Cardiac muscle cell (in vitro differentiated cells and primary cell): ENCODE results near the gene NFKBIZ. TPM values are rescaled to one million over a fixed set of nuclear protein-coding genes. Genes with fewer than 3 reads are reported as not detected.

Experiments
- DNase-seq, 2 donors: peaks; one replicate each; pipeline versions ENCODE4 v3.0.0 to v3.0.0-alpha.2; 2010 to 2017; ENCODE audit warnings: low read depth in 1 of 2, low spot score in 1 of 2
- H3K27ac ChIP-seq: fragments of 200-600 bp; sonication (generic); 2 replicates; pipeline ENCODE4 v1.5.1; 2016
- H3K27me3 ChIP-seq: fragments of 200-600 bp; sonication (generic); 2 replicates; pipeline ENCODE4 v1.6.0; 2016; ENCODE audit warnings: control low read depth
- H3K36me3 ChIP-seq: fragments of 200-600 bp; sonication (generic); 2 replicates; pipeline ENCODE4 v1.5.1; 2016; ENCODE audit warnings: control low read depth
- H3K4me1 ChIP-seq: fragments of 200-600 bp; sonication (generic); 2 replicates; pipeline ENCODE4 v1.8.1; 2017; ENCODE audit warnings: low read depth, mild to moderate bottlenecking, mixed run types
- H3K4me3 ChIP-seq: fragments of 200-600 bp; sonication (generic); 2 replicates; pipeline ENCODE4 v1.5.1; 2016; ENCODE audit warnings: mild to moderate bottlenecking
- H3K9me3 ChIP-seq: fragments of 200-600 bp; sonication (generic); 2 replicates; pipeline ENCODE4 v1.5.1; 2017; ENCODE audit warnings: low read depth, mild to moderate bottlenecking, control low read depth
- CTCF ChIP-seq: IDR thresholded peaks from 2 replicates; pipeline ENCODE4 v1.5.1; 2012; ENCODE audit warnings: low read depth, mild to moderate bottlenecking, low read length
- polyA plus RNA-seq: library from polyadenylated mRNA; unstranded; fragments of >200 nt; fragmentation: Nextera tagmentation; extraction: Ambion mirVana; gene quantifications from 2 replicates; pipeline ENCODE4 v1.2.1, GENCODE V29; 2016
- total RNA-seq: library from RNA; depleted of rRNA; stranded (reverse); fragments of >200 nt; gene quantifications from 2 replicates; pipeline ENCODE4 v1.2.3, GENCODE V29; 2016

Gene NFKBIZ
- total and polyA plus RNA-seq, 2 experiments from 2014 or later: 15.4 to 86.5 TPM

- Histone ChIP-seq H3K36me3 (peaks cover 15% of the 10 kb centered on the region), H3K27ac (peak overlapping the region; percentile 93), H3K9me3 (no peaks in the 10 kb centered on the region), H3K27me3 (no peaks in the 10 kb centered on the region), H3K4me3 (peak overlapping the region; percentile 97), H3K4me1 (peaks cover 14% of the 10 kb centered on the region)
- DNase-seq: no peak
- no peak for TF ChIP-seq CTCF
Observed at GRCh38 chr3:101848326-101848725, 988 bp upstream of the NFKBIZ start.

- peak in 1 of 2 donors; percentile 52 for DNase-seq
- H3K4me1 ChIP-seq: peaks cover 14% of the 10 kb centered on the region
Observed at GRCh38 chr3:101849714-101850245, 466 bp downstream of the NFKBIZ start.

GRCh38 chr3:101850246-101851051, 1.1 kb downstream of the NFKBIZ start:
- Histone ChIP-seq H3K4me1 (peaks cover 14% of the 10 kb centered on the region), H3K27me3 (no peaks in the 10 kb centered on the region), H3K4me3 (peak overlapping the region; percentile 97), H3K27ac (peak overlapping the region; percentile 93), H3K36me3 (peaks cover 36% of the 10 kb centered on the region), H3K9me3 (no peaks in the 10 kb centered on the region)
- TF ChIP-seq CTCF: no peak
- DNase-seq: peak in 1 of 2 donors; percentile 73

More at GRCh38 chr3:101849714-101850245, 466 bp downstream of the NFKBIZ start:
- H3K9me3 ChIP-seq: no peaks in the 10 kb centered on the region
- peaks cover 29% of the 10 kb centered on the region for H3K36me3 ChIP-seq
- TF ChIP-seq CTCF: no peak
- peak overlapping the region; percentile 93 for H3K27ac ChIP-seq
- no peaks in the 10 kb centered on the region for H3K27me3 ChIP-seq
- peak overlapping the region; percentile 97 for H3K4me3 ChIP-seq

GRCh38 chr3:101851072-101851770, 1.9 kb downstream of the NFKBIZ start:
- Histone ChIP-seq H3K36me3 (peaks cover 44% of the 10 kb centered on the region), H3K27me3 (no peaks in the 10 kb centered on the region), H3K4me3 (peak overlapping the region; percentile 97), H3K9me3 (no peaks in the 10 kb centered on the region), H3K4me1 (peaks cover 14% of the 10 kb centered on the region), H3K27ac (no peak overlapping the region)
- no peak for TF ChIP-seq CTCF
- DNase-seq: no peak

- TF ChIP-seq CTCF: no peak
- Histone ChIP-seq H3K36me3 (peaks cover 52% of the 10 kb centered on the region), H3K4me3 (peak overlapping the region; percentile 97), H3K4me1 (peaks cover 14% of the 10 kb centered on the region), H3K27me3 (no peaks in the 10 kb centered on the region), H3K27ac (no peak overlapping the region), H3K9me3 (no peaks in the 10 kb centered on the region)
- DNase-seq: no peak
Observed at GRCh38 chr3:101851850-101852714, 2.8 kb downstream of the NFKBIZ start.
